Keratinocyte (primary cell): ENCODE data around the gene PGA3.
"Not testable (repeated sequence)": the region's sequence is repeated elsewhere in the genome, so short reads cannot be mapped to it uniquely, and the experiment has no call there.

Source experiments
- EZH2 ChIP-seq: IDR thresholded peaks from one replicate; pipeline ENCODE4 v1.6.1; 2012; ENCODE audit warnings: inconsistent platforms, mild to moderate bottlenecking, low read length, moderate library complexity
- TF ChIP-seq, protein P1 (sequence below), 3 experiments: IDR thresholded peaks in 1 of 3; conservative IDR thresholded peaks in 1 of 3; optimal IDR thresholded peaks in 1 of 3; 2 replicates in 2 of 3; 3 replicates in 1 of 3; pipeline versions ENCODE3 to v1.5.1; 2011; ENCODE audit warnings: low read length in 3 of 3, mild to moderate bottlenecking in 3 of 3, moderate library complexity in 2 of 3, control low read depth in 1 of 3, inconsistent platforms in 1 of 3; ENCODE audit not compliant: insufficient read depth in 2 of 3; ENCODE audit errors: extremely low read depth in 1 of 3

GRCh38 chr11:61222047-61222446, 18.7 kb downstream of the PGA3 start, which contains the start of gene PGA4:
- TF ChIP-seq, protein P1, sequence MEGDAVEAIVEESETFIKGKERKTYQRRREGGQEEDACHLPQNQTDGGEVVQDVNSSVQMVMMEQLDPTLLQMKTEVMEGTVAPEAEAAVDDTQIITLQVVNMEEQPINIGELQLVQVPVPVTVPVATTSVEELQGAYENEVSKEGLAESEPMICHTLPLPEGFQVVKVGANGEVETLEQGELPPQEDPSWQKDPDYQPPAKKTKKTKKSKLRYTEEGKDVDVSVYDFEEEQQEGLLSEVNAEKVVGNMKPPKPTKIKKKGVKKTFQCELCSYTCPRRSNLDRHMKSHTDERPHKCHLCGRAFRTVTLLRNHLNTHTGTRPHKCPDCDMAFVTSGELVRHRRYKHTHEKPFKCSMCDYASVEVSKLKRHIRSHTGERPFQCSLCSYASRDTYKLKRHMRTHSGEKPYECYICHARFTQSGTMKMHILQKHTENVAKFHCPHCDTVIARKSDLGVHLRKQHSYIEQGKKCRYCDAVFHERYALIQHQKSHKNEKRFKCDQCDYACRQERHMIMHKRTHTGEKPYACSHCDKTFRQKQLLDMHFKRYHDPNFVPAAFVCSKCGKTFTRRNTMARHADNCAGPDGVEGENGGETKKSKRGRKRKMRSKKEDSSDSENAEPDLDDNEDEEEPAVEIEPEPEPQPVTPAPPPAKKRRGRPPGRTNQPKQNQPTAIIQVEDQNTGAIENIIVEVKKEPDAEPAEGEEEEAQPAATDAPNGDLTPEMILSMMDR (optimal IDR thresholded peaks at IDR 0.05 in 1 of 3, IDR thresholded peaks at IDR 0.05 in 1 of 3, conservative IDR thresholded peaks at IDR 0.05 in 1 of 3; ENCODE audit: extremely low read depth in 1 of 3, insufficient read depth in 2 of 3, low read length in 3 of 3) = not testable (repeated sequence)
- TF ChIP-seq EZH2 = not testable (repeated sequence)
